ENCODE results near the gene PC. TPM values are rescaled to one million over a fixed set of nuclear protein-coding genes. Genes with fewer than 3 reads are reported as not detected.

PC gene
- total and polyA plus RNA-seq, 9 of the 15 experiments (the other 6 are each of a cell fraction or from before 2014, with no cell fraction given): 0.94 to 38.0 (median 8.7) TPM

- ATAC-seq: peak; percentile 23
- no peaks in the 10 kb centered on the region for H3K36me3 ChIP-seq (ENCODE audit: control insufficient read depth, insufficient read depth, low read length)
- peaks cover 4% of the 10 kb centered on the region for H3K9me1 ChIP-seq (ENCODE audit: control insufficient read depth, insufficient read depth, low read length)
- no peak for FAIRE-seq
- POLR2A ChIA-PET: interaction anchor here (0.6 to 1.8 kb wide), 2 partner anchors 13 to 90 kb away, joined by 3 to 4 read pairs; no protein-coding TSS in a partner anchor
- in situ Hi-C loops (cut with MboI) (no loop called here), intact Hi-C loops (cut with micrococcal nuclease) (no loop called here)
- H3K9ac ChIP-seq (ENCODE audit: insufficient read depth in 1 of 2, low read depth in 2 of 2, low read length in 2 of 2): peak overlapping the region in 1 of 2 experiments; percentile 73; a peak in 1 of 4 replicates
- no TSS peak for BruUV-seq (replicated peaks)
- no peaks in the 10 kb centered on the region for H3K9me3 ChIP-seq (replicated peaks; ENCODE audit: control insufficient read depth, insufficient read depth, low read depth, low read length)
- H3K79me2 ChIP-seq (ENCODE audit: control insufficient read depth, insufficient read depth, low read length): no peaks in the 10 kb centered on the region
- H3K4me2 ChIP-seq (ENCODE audit: insufficient read depth, low read length): no peak overlapping the region
- no peak overlapping the region for H3K27ac ChIP-seq (ENCODE audit: extremely low read depth, low read depth, low read length)
- peak overlapping the region; percentile 75 for H2AFZ ChIP-seq (ENCODE audit: low read depth, low read length)
- H3K4me1 ChIP-seq (replicated peaks in 1 of 2; ENCODE audit: control insufficient read depth in 2 of 2, insufficient read depth in 2 of 2, low read length in 2 of 2): peaks cover 11 to 18% of the 10 kb centered on the region in 2 experiments; a peak in 3 of 5 replicates
- no peak overlapping the region for H3K4me3 ChIP-seq
- H3K27me3 ChIP-seq (ENCODE audit: control insufficient read depth in 2 of 2, insufficient read depth in 2 of 2, low read length in 2 of 2): no peaks in the 10 kb centered on the region
- CTCF ChIA-PET (ENCODE audit: low intra/inter-chr PET ratio): no interaction called here
- TF ChIP-seq BCOR (IDR thresholded peaks at IDR 0.05): peak; percentile 78
- TF ChIP-seq SPI1 (IDR thresholded peaks at IDR 0.05; ENCODE audit: borderline replicate concordance, low read depth, low read length): 0 out of 2 replicates have a peak, but pooled peaks have one; percentile 31
- peak; percentile 97 for TF ChIP-seq ZNF121 (CRISPR knock-in tag; conservative IDR thresholded peaks at IDR 0.05)
- TF ChIP-seq RBM25 (IDR thresholded peaks at IDR 0.05; ENCODE audit: low read depth, low read length, severe bottlenecking): peak; percentile 53
- no peak for TF ChIP-seq E2F3 (CRISPR knock-in tag; IDR thresholded peaks at IDR 0.05)
- no peak for DNase-seq (ENCODE audit: extremely low read depth in 1 of 4, low spot score in 3 of 4)
- 44% methylated on average over 3 of the region's 3 CpGs for WGBS (ENCODE audit: insufficient coverage, low coverage, missing lambda C conversion rate)
- H4K20me1 ChIP-seq (replicated peaks; ENCODE audit: control insufficient read depth, insufficient read depth, low read length): no peaks in the 10 kb centered on the region
These were observed 6.3 kb upstream of the PC start for GRCh38 chr11:66964495-66964894.

GRCh38 chr11:66962801-66963200 lies 4.6 kb upstream of the PC start:
- Histone ChIP-seq H3K27me3 (ENCODE audit: control insufficient read depth in 2 of 2, insufficient read depth in 2 of 2, low read length in 2 of 2) (no peaks in the 10 kb centered on the region), H2AFZ (ENCODE audit: low read depth, low read length) (no peak overlapping the region), H3K9me3 (replicated peaks; ENCODE audit: control insufficient read depth, insufficient read depth, low read depth, low read length) (no peaks in the 10 kb centered on the region), H3K79me2 (ENCODE audit: control insufficient read depth, insufficient read depth, low read length) (0 out of 3 replicates have a peak, but pooled peaks cover under 1% of the 10 kb centered on the region), H3K4me2 (ENCODE audit: insufficient read depth, low read length) (no peak overlapping the region), H3K9me1 (ENCODE audit: control insufficient read depth, insufficient read depth, low read length) (peaks cover 4% of the 10 kb centered on the region), H3K4me3 (no peak overlapping the region), H3K27ac (ENCODE audit: extremely low read depth, low read depth, low read length) (no peak overlapping the region), H3K4me1 (replicated peaks in 1 of 2; ENCODE audit: control insufficient read depth in 2 of 2, insufficient read depth in 2 of 2, low read length in 2 of 2) (peaks cover 20 to 27% of the 10 kb centered on the region in 2 experiments), H4K20me1 (replicated peaks; ENCODE audit: control insufficient read depth, insufficient read depth, low read length) (no peaks in the 10 kb centered on the region), H3K9ac (ENCODE audit: insufficient read depth in 1 of 2, low read depth in 2 of 2, low read length in 2 of 2) (no peak overlapping the region), H3K36me3 (ENCODE audit: control insufficient read depth, insufficient read depth, low read length) (no peaks in the 10 kb centered on the region; the same call in 2 of the 3 replicates)
- 77% methylated on average over 3 of the region's 5 CpGs for WGBS (ENCODE audit: insufficient coverage, low coverage, missing lambda C conversion rate)
- ChIA-PET CTCF (ENCODE audit: low intra/inter-chr PET ratio) (no interaction called here), POLR2A (interaction anchor here (0.5 to 1.3 kb wide), 2 partner anchors 9 to 322 kb away, joined by 3 read pairs; no protein-coding TSS in a partner anchor)
- DNase-seq (ENCODE audit: extremely low read depth in 1 of 4, low spot score in 3 of 4) (no peak), ATAC-seq (no peak), FAIRE-seq (no peak)
- intact Hi-C loops (cut with micrococcal nuclease): no loop called here
- in situ Hi-C loops (cut with MboI): no loop called here
- no TSS peak for BruUV-seq (replicated peaks)
- TF ChIP-seq CHAMP1 (IDR thresholded peaks at IDR 0.05) (no peak), CBX8 (IDR thresholded peaks at IDR 0.05; ENCODE audit: borderline replicate concordance, extremely low read depth, low read depth, low read length, poor library complexity, severe bottlenecking) (no peak), ZNF395 (CRISPR knock-in tag; IDR thresholded peaks at IDR 0.05) (no peak), KDM1A (IDR thresholded peaks at IDR 0.05) (no peak), ZNF124 (CRISPR knock-in tag; IDR thresholded peaks at IDR 0.05) (no peak), MAX (CRISPR knock-in tag; IDR thresholded peaks at IDR 0.05) (no peak)
